Activated T-cell treated with anti-CD3 and anti-CD28 coated beads for 24 hours (primary cell): Measurements from ENCODE around the gene CYP39A1.

Experiments used
- DNase-seq: peaks from one replicate; pipeline ENCODE4 v3.0.0-alpha.2; 2020; ENCODE audit warnings: low read depth

Gene CYP39A1

GRCh38 chr6:46590765-46591164, 61.9 kb downstream of the CYP39A1 start:
- DNase-seq, result no peak

GRCh38 chr6:46586906-46587305, 65.7 kb downstream of the CYP39A1 start:
- DNase-seq, result no peak

GRCh38 chr6:46584586-46584985, 68.0 kb downstream of the CYP39A1 start:
- no peak for DNase-seq

GRCh38 chr6:46583721-46584120, 68.9 kb downstream of the CYP39A1 start:
- DNase-seq, result no peak

GRCh38 chr6:46583081-46583480, 69.5 kb downstream of the CYP39A1 start:
- no peak for DNase-seq

GRCh38 chr6:46581459-46582177, 71.0 kb downstream of the CYP39A1 start:
- DNase-seq, result no peak

- no peak for DNase-seq
These were observed 77.1 kb downstream of the CYP39A1 start for GRCh38 chr6:46575530-46575929.

- no peak for DNase-seq
These were observed 79.5 kb downstream of the CYP39A1 start for GRCh38 chr6:46573140-46573539.

GRCh38 chr6:46565531-46565930, 87.1 kb downstream of the CYP39A1 start:
- no peak for DNase-seq

GRCh38 chr6:46563924-46564323, 88.7 kb downstream of the CYP39A1 start:
- DNase-seq, result no peak

GRCh38 chr6:46556053-46556452, 96.6 kb downstream of the CYP39A1 start:
- DNase-seq, result no peak

GRCh38 chr6:46555129-46555528, 97.5 kb downstream of the CYP39A1 start:
- no peak for DNase-seq

GRCh38 chr6:46549155-46549554, 103.5 kb downstream of the CYP39A1 start:
- no peak for DNase-seq

- DNase-seq, result no peak
These were observed 111.1 kb downstream of the CYP39A1 start for GRCh38 chr6:46541556-46541955.

- DNase-seq, result no peak
These were observed 112.8 kb downstream of the CYP39A1 start for GRCh38 chr6:46539866-46540265.

- DNase-seq, result no peak
These were observed 113.7 kb downstream of the CYP39A1 start for GRCh38 chr6:46538800-46539480.

- no peak for DNase-seq
These were observed 121.7 kb downstream of the CYP39A1 start for GRCh38 chr6:46530896-46531295.

GRCh38 chr6:46528961-46529750, 123.5 kb downstream of the CYP39A1 start:
- no peak for DNase-seq

- DNase-seq, result no peak
These were observed 126.0 kb downstream of the CYP39A1 start for GRCh38 chr6:46526607-46527006.

GRCh38 chr6:46525583-46525982, 127.0 kb downstream of the CYP39A1 start:
- DNase-seq, result no peak

- no peak for DNase-seq
These were observed 131.1 kb downstream of the CYP39A1 start for GRCh38 chr6:46521464-46521971.

GRCh38 chr6:46517202-46517601, 135.4 kb downstream of the CYP39A1 start:
- no peak for DNase-seq

- no peak for DNase-seq
These were observed 139.1 kb downstream of the CYP39A1 start for GRCh38 chr6:46513533-46513932.
